ENCODE data around the gene NLRP12. TPM values are rescaled to one million over a fixed set of nuclear protein-coding genes. Genes with fewer than 3 reads are reported as not detected.
"Not testable (repeated sequence)": the region's sequence is repeated elsewhere in the genome, so short reads cannot be mapped to it uniquely, and the experiment has no call there.

NLRP12 gene
- polyA plus RNA-seq, 2 donors = 0.01 to 0.04 TPM

DNA sequence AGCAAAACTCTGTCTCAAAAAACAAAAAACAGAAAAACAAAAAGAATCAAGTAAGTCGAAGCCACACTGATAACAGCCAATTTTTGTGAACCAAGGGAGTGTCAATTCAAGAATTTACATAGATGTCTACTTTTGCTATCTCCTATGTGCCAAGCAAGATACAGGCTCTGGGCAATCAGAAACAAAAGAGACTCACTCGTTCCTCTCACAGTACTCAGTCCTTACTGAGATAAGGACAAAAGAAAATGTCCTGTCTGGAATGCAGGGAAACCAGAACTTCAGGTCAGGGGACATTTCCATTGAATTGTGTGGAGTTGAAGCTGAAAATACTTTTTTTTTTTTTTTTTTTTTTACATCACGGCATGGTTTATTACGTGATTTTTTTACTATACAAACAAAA lies 53.0 kb downstream of the NLRP12 start:
- 34 to 39% methylated on average over 4 of the region's 4 CpGs for WGBS, 2 donors
- Histone ChIP-seq H3K27ac (ENCODE audit: low read depth in 2 of 2, low read length in 1 of 2) (no peak overlapping the region), H3K4me3 (ENCODE audit: low read depth in 1 of 2, low read length in 2 of 2) (no peak overlapping the region), H3K4me1 (ENCODE audit: control insufficient read depth in 2 of 2, insufficient read depth in 2 of 2, low read length in 1 of 2) (no peaks in the 10 kb centered on the region), H3K9me3 (ENCODE audit: control insufficient read depth in 2 of 2, insufficient read depth in 1 of 2, low read depth in 1 of 2, low read length in 1 of 2) (no peaks in the 10 kb centered on the region), H3K27me3 (ENCODE audit: control insufficient read depth in 1 of 2, insufficient read depth in 2 of 2, low read length in 2 of 2) (no peaks in the 10 kb centered on the region), H3K36me3 (ENCODE audit: control insufficient read depth in 2 of 2, insufficient read depth in 2 of 2, low read length in 1 of 2) (no peaks in the 10 kb centered on the region)

- not testable (repeated sequence) for H3K9me3 ChIP-seq (ENCODE audit: control insufficient read depth in 2 of 2, insufficient read depth in 1 of 2, low read depth in 1 of 2, low read length in 1 of 2); H3K27ac ChIP-seq (ENCODE audit: low read depth in 2 of 2, low read length in 1 of 2); H3K36me3 ChIP-seq (ENCODE audit: control insufficient read depth in 2 of 2, insufficient read depth in 2 of 2, low read length in 1 of 2); H3K27me3 ChIP-seq (ENCODE audit: control insufficient read depth in 1 of 2, insufficient read depth in 2 of 2, low read length in 2 of 2); H3K4me3 ChIP-seq (ENCODE audit: low read depth in 1 of 2, low read length in 2 of 2); H3K4me1 ChIP-seq (ENCODE audit: control insufficient read depth in 2 of 2, insufficient read depth in 2 of 2, low read length in 1 of 2)
- 89 to 95% methylated on average over 12 of the region's 12 CpGs for WGBS, 2 donors
Observed at GRCh38 chr19:53769696-53770309, 54.3 kb downstream of the NLRP12 start.

DNA sequence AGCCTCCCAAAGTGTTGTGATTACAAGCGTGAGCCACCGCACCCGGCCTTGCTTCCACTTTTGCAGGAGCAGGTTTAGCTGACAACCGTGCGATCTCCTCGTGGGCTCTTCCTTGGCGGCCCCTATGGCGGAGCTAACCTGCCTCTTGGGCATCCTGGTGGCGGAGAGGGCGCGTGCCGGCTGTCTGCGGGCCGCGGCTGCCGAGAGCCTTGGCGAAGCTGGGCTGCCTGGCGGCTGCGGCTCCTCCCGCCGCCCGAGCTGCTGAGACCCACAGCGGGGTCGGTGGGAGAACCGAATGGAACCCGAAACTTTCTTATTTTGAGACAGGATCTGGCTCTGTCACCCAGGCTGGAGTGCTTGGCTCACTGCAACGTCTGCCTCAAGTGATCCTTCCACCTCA lies 55.7 kb downstream of the NLRP12 start:
- H3K4me1 ChIP-seq (ENCODE audit: control insufficient read depth in 2 of 2, insufficient read depth in 2 of 2, low read length in 1 of 2) = no peaks in the 10 kb centered on the region
- no peak overlapping the region for H3K4me3 ChIP-seq (ENCODE audit: low read depth in 1 of 2, low read length in 2 of 2)
- H3K27me3 ChIP-seq (ENCODE audit: control insufficient read depth in 1 of 2, insufficient read depth in 2 of 2, low read length in 2 of 2) = no peaks in the 10 kb centered on the region
- H3K27ac ChIP-seq (ENCODE audit: low read depth in 2 of 2, low read length in 1 of 2) = no peak overlapping the region
- 91 to 96% methylated on average over 27 of the region's 27 CpGs for WGBS, 2 donors
- no peaks in the 10 kb centered on the region for H3K36me3 ChIP-seq (ENCODE audit: control insufficient read depth in 2 of 2, insufficient read depth in 2 of 2, low read length in 1 of 2)
- no peaks in the 10 kb centered on the region for H3K9me3 ChIP-seq (ENCODE audit: control insufficient read depth in 2 of 2, insufficient read depth in 1 of 2, low read depth in 1 of 2, low read length in 1 of 2)

DNA sequence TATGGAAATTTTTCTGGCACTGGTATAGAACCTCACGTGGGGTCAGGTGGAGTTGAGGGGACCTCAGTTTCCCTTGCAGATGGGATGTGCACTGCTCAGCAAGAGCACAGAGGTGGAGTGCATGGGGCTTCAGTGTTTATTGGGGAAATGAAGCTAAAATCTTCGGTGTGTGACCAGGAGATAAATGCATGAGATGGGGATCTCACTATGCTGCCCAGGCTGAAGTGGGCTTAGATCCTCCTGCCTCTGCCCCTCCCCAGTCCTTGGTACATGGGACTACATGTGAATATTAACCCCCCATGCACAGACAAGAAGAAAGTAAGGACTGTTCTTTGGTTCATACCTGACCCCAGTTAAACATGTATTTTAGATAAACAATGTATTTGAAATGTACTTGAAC lies 65.1 kb downstream of the NLRP12 start:
- H3K27me3 ChIP-seq (ENCODE audit: control insufficient read depth in 1 of 2, insufficient read depth in 2 of 2, low read length in 2 of 2); H3K4me3 ChIP-seq (ENCODE audit: low read depth in 1 of 2, low read length in 2 of 2); H3K36me3 ChIP-seq (ENCODE audit: control insufficient read depth in 2 of 2, insufficient read depth in 2 of 2, low read length in 1 of 2); H3K9me3 ChIP-seq (ENCODE audit: control insufficient read depth in 2 of 2, insufficient read depth in 1 of 2, low read depth in 1 of 2, low read length in 1 of 2); H3K4me1 ChIP-seq (ENCODE audit: control insufficient read depth in 2 of 2, insufficient read depth in 2 of 2, low read length in 1 of 2); H3K27ac ChIP-seq (ENCODE audit: low read depth in 2 of 2, low read length in 1 of 2): not testable (repeated sequence)
- WGBS, 2 donors = 81 to 91% methylated on average over 2 of the region's 2 CpGs

Other genes with a start within 250 kb of the NLRP12 start
- gene DPRX, start 192.3 kb downstream of the NLRP12 start, polyA plus RNA-seq = not detected
- 10 to 100 TPM in 1 of 2 donors, 1 to 10 TPM in 1; 9.3 to 20.4 TPM for gene MYADM, start 43.6 kb upstream of the NLRP12 start, polyA plus RNA-seq
- gene PRKCG, start 57.9 kb upstream of the NLRP12 start, polyA plus RNA-seq = under 1 TPM in 1 of 2 donors, not detected in 1; 0.01 TPM
- not detected for gene CACNG7, start 85.0 kb upstream of the NLRP12 start, polyA plus RNA-seq
- under 1 TPM; 0.01 to 0.04 TPM for gene CACNG8, start 138.6 kb upstream of the NLRP12 start, polyA plus RNA-seq
- gene CACNG6, start 167.3 kb upstream of the NLRP12 start, polyA plus RNA-seq = not detected
- not detected for gene VSTM1, start 239.6 kb upstream of the NLRP12 start, polyA plus RNA-seq